BLaER1 treated with 17β-estradiol and CSF1 and Interleukin-3, amounts not matched to agents 10 nM and 100 nM (cell line): ENCODE results near the gene TXNDC15.

Experiments
- H3K27ac ChIP-seq, 11 experiments: shearing (Covaris generic); formaldehyde crosslinking; 2 replicates each; pipeline ENCODE4 v1.8.1; 2022
- H3K27me3 ChIP-seq, 11 experiments: shearing (Covaris generic); formaldehyde crosslinking; 2 replicates each; pipeline ENCODE4 v1.8.1; 2022
- H3K36me3 ChIP-seq, 11 experiments: shearing (Covaris generic); formaldehyde crosslinking; 2 replicates each; pipeline ENCODE4 v1.8.1; 2022
- H3K4me1 ChIP-seq, 10 experiments: shearing (Covaris generic); formaldehyde crosslinking; 2 replicates each; pipeline ENCODE4 v1.8.1; 2022
- H3K4me2 ChIP-seq, 11 experiments: shearing (Covaris generic); formaldehyde crosslinking; 2 replicates each; pipeline ENCODE4 v1.8.1; 2022
- H3K4me3 ChIP-seq, 10 experiments: shearing (Covaris generic); formaldehyde crosslinking; 2 replicates each; pipeline ENCODE4 v1.8.1; 2022
- H3K9ac ChIP-seq, 11 experiments: shearing (Covaris generic); formaldehyde crosslinking; 2 replicates each; pipeline ENCODE4 v1.8.1; 2022
- H3K9me3 ChIP-seq, 11 experiments: shearing (Covaris generic); formaldehyde crosslinking; replicated peaks in 1 of 11; 2 replicates each; pipeline ENCODE4 v1.8.1; 2022
- H4K20me1 ChIP-seq, 11 experiments: shearing (Covaris generic); formaldehyde crosslinking; 2 replicates each; pipeline ENCODE4 v1.8.1; 2022
- Cebpa-rat ChIP-seq, 11 experiments: shearing (Covaris generic); IDR thresholded peaks; 2 replicates each; pipeline ENCODE4 v1.8.1; 2022

Gene TXNDC15

DNA sequence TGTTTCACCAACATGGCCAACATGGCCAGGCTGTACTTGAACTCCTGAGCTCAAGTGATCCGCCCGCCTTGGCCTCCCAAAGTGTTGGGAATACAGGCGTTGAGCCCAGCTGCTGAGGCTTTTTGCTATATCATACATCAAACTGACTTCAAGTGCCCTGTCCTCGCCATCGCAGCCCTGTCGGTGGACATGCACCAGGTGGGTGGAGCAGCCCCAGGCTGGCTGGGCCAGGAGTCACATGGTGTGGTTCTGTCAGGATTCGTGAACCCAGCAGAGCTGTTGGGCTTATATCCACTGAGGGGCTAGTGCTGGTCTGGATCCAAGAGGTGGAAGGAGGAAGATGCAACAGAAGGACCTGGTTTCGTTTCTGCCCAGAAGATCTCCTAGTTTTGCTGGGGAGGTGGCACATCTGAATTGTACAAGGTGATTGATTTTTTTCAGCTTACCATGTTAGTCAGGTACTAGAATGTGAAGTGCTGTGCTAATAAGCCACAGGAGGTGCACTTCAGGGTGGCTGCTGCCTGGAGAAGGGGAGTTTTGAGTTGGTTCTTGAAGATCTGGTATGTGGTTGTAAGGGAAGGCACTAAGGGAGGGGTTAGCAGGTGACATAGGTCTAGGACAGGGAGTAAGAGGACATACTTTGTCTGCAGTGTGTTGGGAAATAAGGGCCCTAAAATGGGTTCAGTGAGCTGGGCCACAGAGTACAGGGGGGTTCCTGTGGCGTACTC lies 46.8 kb downstream of the TXNDC15 start:
- Histone ChIP-seq H3K4me1 (no peaks in the 10 kb centered on the region), H3K27ac (no peak overlapping the region), H3K4me2 (no peak overlapping the region), H3K9me3 (no peaks in the 10 kb centered on the region), H3K4me3 (no peak overlapping the region), H3K27me3 (no peaks in the 10 kb centered on the region), H3K36me3 (peaks cover 0 to 54% (median 28%) of the 10 kb centered on the region in 11 experiments; a peak in 20 of 22 replicates), H4K20me1 (peaks cover 0 to 26% (median 6%) of the 10 kb centered on the region in 11 experiments; a peak in 7 of 22 replicates), H3K9ac (no peak overlapping the region)
- no peak for TF ChIP-seq Cebpa-rat (IDR thresholded peaks at IDR 0.05)

DNA sequence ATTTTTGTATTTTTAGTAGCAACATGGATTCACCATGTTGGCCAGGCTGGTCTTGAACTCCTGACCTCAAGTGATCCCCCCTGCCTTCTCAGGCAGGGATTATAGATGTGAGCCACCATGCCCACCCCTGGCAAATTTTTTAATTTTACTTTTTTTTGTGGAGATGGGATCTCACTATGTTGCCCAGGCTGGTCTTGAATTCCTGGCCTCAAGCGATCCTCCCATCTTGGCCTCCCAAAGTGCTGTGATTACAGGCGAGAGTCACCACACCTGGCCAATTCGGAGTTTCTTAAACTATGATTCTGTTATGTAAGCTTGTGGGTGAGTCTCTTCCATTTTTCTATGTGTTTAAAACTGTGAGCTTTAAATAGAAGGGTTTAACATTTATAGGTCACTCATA lies 58.3 kb downstream of the TXNDC15 start:
- Histone ChIP-seq H3K9me3 (no peaks in the 10 kb centered on the region), H3K36me3 (peaks cover 13 to 69% (median 41%) of the 10 kb centered on the region in 11 experiments), H3K27ac (no peak overlapping the region), H3K9ac (no peak overlapping the region), H3K4me1 (0 out of 20 replicates have a peak, but pooled peaks cover 0 to 3% (median 0%) of the 10 kb centered on the region in 10 experiments), H3K4me3 (no peak overlapping the region), H3K4me2 (no peak overlapping the region), H3K27me3 (no peaks in the 10 kb centered on the region), H4K20me1 (peaks cover 0 to 10% (median 0%) of the 10 kb centered on the region in 11 experiments; a peak in 2 of 22 replicates)
- no peak for TF ChIP-seq Cebpa-rat (IDR thresholded peaks at IDR 0.05)

- H3K4me2 ChIP-seq, result no peak overlapping the region
- no peak for TF ChIP-seq Cebpa-rat (IDR thresholded peaks at IDR 0.05)
- peaks cover 0 to 10% (median 0%) of the 10 kb centered on the region in 11 experiments; a peak in 2 of 22 replicates for H4K20me1 ChIP-seq
- H3K27me3 ChIP-seq, result no peaks in the 10 kb centered on the region
- H3K4me3 ChIP-seq, result no peak overlapping the region
- H3K27ac ChIP-seq, result no peak overlapping the region
- H3K9ac ChIP-seq, result no peak overlapping the region
- no peaks in the 10 kb centered on the region for H3K9me3 ChIP-seq
- 0 out of 20 replicates have a peak, but pooled peaks cover 0 to 3% (median 0%) of the 10 kb centered on the region in 10 experiments for H3K4me1 ChIP-seq
- peaks cover 25 to 80% (median 53%) of the 10 kb centered on the region in 11 experiments for H3K36me3 ChIP-seq
These were observed 60.0 kb downstream of the TXNDC15 start for GRCh38 chr5:134934202-134934601.

GRCh38 chr5:134935711-134936602 lies 61.8 kb downstream of the TXNDC15 start:
- Histone ChIP-seq H3K4me2 (no peak overlapping the region), H3K27ac (no peak overlapping the region), H3K36me3 (peaks cover 42 to 79% (median 61%) of the 10 kb centered on the region in 11 experiments), H3K4me3 (no peak overlapping the region), H4K20me1 (peaks cover 0 to 10% (median 0%) of the 10 kb centered on the region in 11 experiments; a peak in 2 of 22 replicates), H3K27me3 (no peaks in the 10 kb centered on the region), H3K9me3 (no peaks in the 10 kb centered on the region), H3K4me1 (0 out of 20 replicates have a peak, but pooled peaks cover 0 to 3% (median 0%) of the 10 kb centered on the region in 10 experiments), H3K9ac (no peak overlapping the region)
- TF ChIP-seq Cebpa-rat (IDR thresholded peaks at IDR 0.05), result no peak

DNA sequence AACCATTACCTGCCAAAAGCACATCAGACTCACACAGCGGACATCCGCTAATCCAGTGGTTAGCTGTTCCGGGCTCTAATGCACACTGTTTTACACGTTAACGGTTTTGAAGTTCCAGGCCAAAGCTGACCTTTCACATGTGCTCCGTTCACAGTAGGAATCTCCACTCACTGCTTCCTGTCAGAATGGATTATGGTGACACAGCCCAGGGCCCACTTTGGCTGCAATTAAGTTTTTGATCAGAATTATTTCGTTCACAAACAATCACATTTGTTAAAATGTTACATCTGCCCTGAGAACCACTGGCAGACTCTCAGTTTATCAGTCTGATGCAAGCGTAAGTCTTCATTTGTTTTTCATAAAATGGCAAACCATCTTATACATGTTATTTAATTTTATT lies 63.4 kb downstream of the TXNDC15 start:
- Histone ChIP-seq H3K27me3 (no peaks in the 10 kb centered on the region), H3K27ac (no peak overlapping the region), H3K4me3 (no peak overlapping the region), H3K9me3 (no peaks in the 10 kb centered on the region), H3K4me1 (0 out of 20 replicates have a peak, but pooled peaks cover 0 to 3% (median 0%) of the 10 kb centered on the region in 10 experiments), H3K9ac (no peak overlapping the region), H4K20me1 (peaks cover 0 to 10% (median 0%) of the 10 kb centered on the region in 11 experiments; a peak in 1 of 22 replicates), H3K36me3 (peaks cover 43 to 66% (median 55%) of the 10 kb centered on the region in 11 experiments), H3K4me2 (no peak overlapping the region)
- TF ChIP-seq Cebpa-rat (IDR thresholded peaks at IDR 0.05), result no peak

DNA sequence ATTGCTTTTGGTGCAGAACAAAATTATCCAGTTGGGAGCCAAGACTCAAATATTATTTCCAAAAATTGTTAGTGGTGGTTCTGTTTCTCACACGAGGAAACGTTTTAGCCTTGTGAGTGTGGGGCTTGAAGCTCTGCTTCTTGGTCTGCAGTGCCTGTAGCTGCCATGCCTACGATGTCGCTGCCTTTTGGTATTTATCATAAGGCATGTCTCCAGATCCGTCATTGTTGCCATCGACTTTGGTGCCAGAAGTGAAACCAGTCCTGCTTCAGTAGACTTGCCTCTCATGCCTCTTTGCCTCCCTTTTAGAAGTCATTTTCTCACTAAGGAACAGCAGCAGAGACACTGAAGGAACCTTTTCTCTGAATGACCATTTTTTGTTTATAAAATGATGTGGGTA lies 63.9 kb downstream of the TXNDC15 start:
- no peak overlapping the region for H3K9ac ChIP-seq
- H4K20me1 ChIP-seq, result peaks cover 0 to 10% (median 0%) of the 10 kb centered on the region in 11 experiments; a peak in 1 of 22 replicates
- H3K27me3 ChIP-seq, result no peaks in the 10 kb centered on the region
- H3K36me3 ChIP-seq, result peaks cover 39 to 62% (median 51%) of the 10 kb centered on the region in 11 experiments
- no peak for TF ChIP-seq Cebpa-rat (IDR thresholded peaks at IDR 0.05)
- H3K4me2 ChIP-seq, result no peak overlapping the region
- H3K4me3 ChIP-seq, result no peak overlapping the region
- H3K4me1 ChIP-seq, result 0 out of 20 replicates have a peak, but pooled peaks cover 0 to 3% (median 0%) of the 10 kb centered on the region in 10 experiments
- no peaks in the 10 kb centered on the region for H3K9me3 ChIP-seq
- H3K27ac ChIP-seq, result no peak overlapping the region

DNA sequence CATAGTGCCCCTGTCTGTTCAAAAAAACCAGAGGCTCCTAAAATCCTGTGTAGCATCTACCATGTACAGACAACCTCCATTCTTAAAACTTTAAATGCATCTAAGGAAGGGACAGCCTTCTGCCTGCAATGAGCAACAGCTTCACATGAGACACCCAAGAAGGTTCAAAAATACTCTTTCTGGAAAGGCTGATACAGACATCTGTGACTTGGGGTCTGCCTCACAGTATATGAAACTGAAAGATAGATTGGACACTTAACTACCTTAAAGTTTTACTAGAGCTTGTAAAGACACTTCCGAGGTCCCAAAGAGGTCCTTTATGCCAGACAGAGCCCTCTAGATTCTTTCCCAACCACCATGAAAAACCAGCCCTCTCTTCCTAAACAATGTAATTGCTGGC lies 65.3 kb downstream of the TXNDC15 start:
- H3K36me3 ChIP-seq, result peaks cover 31 to 60% (median 45%) of the 10 kb centered on the region in 11 experiments; a peak in 21 of 22 replicates
- no peak for TF ChIP-seq Cebpa-rat (IDR thresholded peaks at IDR 0.05)
- H3K9me3 ChIP-seq, result no peaks in the 10 kb centered on the region
- peaks cover 0 to 4% (median 0%) of the 10 kb centered on the region in 10 experiments; a peak in 2 of 20 replicates for H3K4me1 ChIP-seq
- H3K27me3 ChIP-seq, result no peaks in the 10 kb centered on the region
- H3K27ac ChIP-seq, result no peak overlapping the region
- no peak overlapping the region for H3K9ac ChIP-seq
- H3K4me3 ChIP-seq, result no peak overlapping the region
- H3K4me2 ChIP-seq, result no peak overlapping the region
- H4K20me1 ChIP-seq, result peaks cover 0 to 10% (median 0%) of the 10 kb centered on the region in 11 experiments; a peak in 1 of 22 replicates

DNA sequence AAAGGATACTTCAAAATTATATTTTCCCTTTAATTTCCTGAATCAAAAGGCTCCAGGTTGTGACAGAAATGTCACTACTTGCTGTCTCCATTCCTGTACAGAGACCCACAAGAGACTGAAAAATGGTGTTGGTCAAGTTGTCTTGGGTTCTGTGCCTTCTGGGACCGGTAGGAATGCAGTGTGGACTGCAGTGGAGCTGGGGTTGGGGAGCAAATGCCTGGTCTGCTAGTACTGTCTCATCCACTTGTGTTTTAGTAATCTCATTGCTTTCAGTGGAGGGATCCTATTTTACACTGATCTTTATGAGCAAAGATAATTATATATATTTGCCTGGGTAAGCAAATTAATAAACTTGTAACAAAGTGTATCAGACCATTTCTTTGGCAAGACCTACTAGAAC lies 69.4 kb downstream of the TXNDC15 start:
- Histone ChIP-seq H3K27ac (no peak overlapping the region), H4K20me1 (no peaks in the 10 kb centered on the region; a peak in 1 of 22 replicates), H3K4me1 (peaks cover 0 to 4% (median 0%) of the 10 kb centered on the region in 10 experiments; a peak in 2 of 20 replicates), H3K9me3 (no peaks in the 10 kb centered on the region), H3K36me3 (peaks cover 10 to 36% (median 19%) of the 10 kb centered on the region in 11 experiments; a peak in 19 of 22 replicates), H3K9ac (no peak overlapping the region), H3K27me3 (no peaks in the 10 kb centered on the region), H3K4me2 (no peak overlapping the region), H3K4me3 (no peak overlapping the region)
- no peak for TF ChIP-seq Cebpa-rat (IDR thresholded peaks at IDR 0.05)
